Esophagus muscularis mucosa (tissue), 4 donors: ENCODE results near the gene PLPPR1. TPM values are rescaled to one million over a fixed set of nuclear protein-coding genes. Genes with fewer than 3 reads are reported as not detected.

ENCODE experiments used
- DNase-seq: peaks from one replicate; pipeline ENCODE4 v3.0.0-alpha.2; 2017; ENCODE audit errors: extremely low spot score
- H3K27ac ChIP-seq, 4 donors: fragments of 200-600 bp; sonication (generic); replicated peaks in 1 of 4; 1 replicate in 3 of 4; 2 replicates in 1 of 4; pipeline ENCODE4 v1.5.1; 2016 to 2019; ENCODE audit warnings: mild to moderate bottlenecking in 1 of 4
- H3K27me3 ChIP-seq, 4 donors: fragments of 200-600 bp; sonication (generic); one replicate each; pipeline versions ENCODE4 v1.5.1 to v1.6.0; 2016 to 2019
- H3K36me3 ChIP-seq, 4 donors: fragments of 200-600 bp; sonication (generic); one replicate each; pipeline ENCODE4 v1.5.1; 2016 to 2019
- H3K4me1 ChIP-seq, 4 donors: fragments of 200-600 bp; sonication (generic); one replicate each; pipeline ENCODE4 v1.5.1; 2016 to 2019
- H3K4me3 ChIP-seq, 4 donors: fragments of 200-600 bp; sonication (generic); 1 replicate in 2 of 4; 2 replicates in 2 of 4; pipeline ENCODE4 v1.5.1; 2016 to 2019; ENCODE audit warnings: mild to moderate bottlenecking in 4 of 4, moderate library complexity in 1 of 4
- H3K9me3 ChIP-seq, 4 donors: fragments of 200-600 bp; sonication (generic); 1 replicate in 3 of 4; 2 replicates in 1 of 4; pipeline ENCODE4 v1.5.1; 2016 to 2019
- CTCF ChIP-seq, 3 experiments: fragments of 200-600 bp in 2 of 3; fragments of 450-650 bp in 1 of 3; sonication (generic) in 2 of 3; IDR thresholded peaks; one replicate each; pipeline ENCODE4 v1.5.1; 2017 to 2019; ENCODE audit warnings: antibody characterized with exemption in 3 of 3, mild to moderate bottlenecking in 2 of 3, moderate library complexity in 1 of 3
- EP300 ChIP-seq: sonication (generic); formaldehyde crosslinking; IDR thresholded peaks from one replicate; pipeline ENCODE4 v1.6.1; 2017; ENCODE audit warnings: antibody characterized with exemption
- POLR2A ChIP-seq: fragments of 450-650 bp; IDR thresholded peaks from one replicate; pipeline ENCODE4 v1.6.1; 2017; ENCODE audit warnings: antibody characterized with exemption, moderate library complexity, mild to moderate bottlenecking, low read depth
- POLR2AphosphoS5 ChIP-seq, 2 donors: sonication (generic); formaldehyde crosslinking; IDR thresholded peaks; one replicate each; pipeline ENCODE4 v1.6.1; 2017; ENCODE audit warnings: antibody characterized with exemption in 2 of 2
- WGBS: methylation state at CpG from one replicate; pipeline ENCODE4 v1.1.5; 2018; 5-methylcytosine and 5-hydroxymethylcytosine counted together
- intact Hi-C: fragments of 100-400 bp; cut with DNase I; formaldehyde crosslinking; loops from one replicate; pipeline ENCODE4 v1.15.1; 2023
- total RNA-seq, 4 donors: library from RNA; depleted of rRNA; stranded (reverse); fragments of >200 nt; gene quantifications; one replicate each; pipeline versions ENCODE4 v1.1.0 to v1.2.1, GENCODE V29; 2016

Gene PLPPR1
- total RNA-seq, 4 donors from 2014 or later = 0.19 to 0.99 (median 0.29) TPM; not detected in 1

GRCh38 chr9:101315112-101315450, 286.6 kb downstream of the PLPPR1 start:
- no peaks in the 10 kb centered on the region for H3K4me1 ChIP-seq
- no peak for DNase-seq
- no peak overlapping the region for H3K27ac ChIP-seq
- TF ChIP-seq POLR2AphosphoS5 (IDR thresholded peaks at IDR 0.05) (no peak), POLR2A (no peak), CTCF (IDR thresholded peaks at IDR 0.05) (no peak), EP300 (no peak)
- H3K27me3 ChIP-seq = no peaks in the 10 kb centered on the region
- H3K4me3 ChIP-seq = no peak overlapping the region
- no peaks in the 10 kb centered on the region for H3K9me3 ChIP-seq
- H3K36me3 ChIP-seq = no peaks in the 10 kb centered on the region
- intact Hi-C loops = no loop called here
- 76% methylated on average over 2 of the region's 2 CpGs for WGBS

GRCh38 chr9:101317735-101318134, 289.2 kb downstream of the PLPPR1 start:
- no peak for TF ChIP-seq EP300
- no peak overlapping the region for H3K4me3 ChIP-seq
- intact Hi-C loops = no loop called here

GRCh38 chr9:101323129-101323528, 294.6 kb downstream of the PLPPR1 start:
- Histone ChIP-seq H3K27me3 (no peaks in the 10 kb centered on the region), H3K36me3 (no peaks in the 10 kb centered on the region), H3K4me1 (peaks cover 0 to 7% (median 2%) of the 10 kb centered on the region in 4 donors), H3K4me3 (no peak overlapping the region), H3K9me3 (no peaks in the 10 kb centered on the region), H3K27ac (no peak overlapping the region)
- DNase-seq = no peak
- WGBS = 84% methylated on average over 3 of the region's 3 CpGs
- no peak for TF ChIP-seq POLR2AphosphoS5 (IDR thresholded peaks at IDR 0.05)
- TF ChIP-seq POLR2A = no peak
- no peak for TF ChIP-seq EP300
- TF ChIP-seq CTCF (IDR thresholded peaks at IDR 0.05) = no peak
- intact Hi-C loops = no loop called here

More at GRCh38 chr9:101317735-101318134, 289.2 kb downstream of the PLPPR1 start:
- Histone ChIP-seq H3K9me3 (no peaks in the 10 kb centered on the region), H3K27ac (no peak overlapping the region), H3K27me3 (no peaks in the 10 kb centered on the region), H3K4me1 (no peaks in the 10 kb centered on the region), H3K36me3 (no peaks in the 10 kb centered on the region)
- no peak for DNase-seq

- WGBS = 75% methylated on average over 3 of the region's 3 CpGs
- Histone ChIP-seq H3K36me3 (no peaks in the 10 kb centered on the region), H3K4me3 (no peak overlapping the region), H3K4me1 (peaks cover 0 to 7% (median 2%) of the 10 kb centered on the region in 4 donors), H3K27ac (no peak overlapping the region), H3K27me3 (no peaks in the 10 kb centered on the region), H3K9me3 (no peaks in the 10 kb centered on the region)
- intact Hi-C loops = no loop called here
- no peak for TF ChIP-seq POLR2A
- TF ChIP-seq EP300 = no peak
- TF ChIP-seq CTCF (IDR thresholded peaks at IDR 0.05) = no peak
- TF ChIP-seq POLR2AphosphoS5 (IDR thresholded peaks at IDR 0.05) = no peak
- no peak for DNase-seq
These were observed 295.8 kb downstream of the PLPPR1 start for GRCh38 chr9:101324245-101324804.

- DNase-seq = no peak
- no peak for TF ChIP-seq EP300
- no peak for TF ChIP-seq POLR2A
- no peak for TF ChIP-seq CTCF (IDR thresholded peaks at IDR 0.05)
- TF ChIP-seq POLR2AphosphoS5 (IDR thresholded peaks at IDR 0.05) = no peak
- intact Hi-C loops = no loop called here
- Histone ChIP-seq H3K36me3 (no peaks in the 10 kb centered on the region), H3K27ac (no peak overlapping the region), H3K4me3 (no peak overlapping the region), H3K4me1 (peaks cover 0 to 7% (median 2%) of the 10 kb centered on the region in 4 donors), H3K9me3 (no peaks in the 10 kb centered on the region), H3K27me3 (no peaks in the 10 kb centered on the region)
- WGBS = 55% methylated on average over 2 of the region's 2 CpGs
These were observed 296.5 kb downstream of the PLPPR1 start for GRCh38 chr9:101325053-101325452.
